NCI-H69 (cell line): Measurements from ENCODE around the gene RFPL1.
"Not testable (repeated sequence)": the region's sequence is repeated elsewhere in the genome, so short reads cannot be mapped to it uniquely, and the experiment has no call there.

Experiments
- DNase-seq: peaks from one replicate; lab custom pipeline; 2025; lab: John Stamatoyannopoulos, UW

Gene RFPL1

DNA sequence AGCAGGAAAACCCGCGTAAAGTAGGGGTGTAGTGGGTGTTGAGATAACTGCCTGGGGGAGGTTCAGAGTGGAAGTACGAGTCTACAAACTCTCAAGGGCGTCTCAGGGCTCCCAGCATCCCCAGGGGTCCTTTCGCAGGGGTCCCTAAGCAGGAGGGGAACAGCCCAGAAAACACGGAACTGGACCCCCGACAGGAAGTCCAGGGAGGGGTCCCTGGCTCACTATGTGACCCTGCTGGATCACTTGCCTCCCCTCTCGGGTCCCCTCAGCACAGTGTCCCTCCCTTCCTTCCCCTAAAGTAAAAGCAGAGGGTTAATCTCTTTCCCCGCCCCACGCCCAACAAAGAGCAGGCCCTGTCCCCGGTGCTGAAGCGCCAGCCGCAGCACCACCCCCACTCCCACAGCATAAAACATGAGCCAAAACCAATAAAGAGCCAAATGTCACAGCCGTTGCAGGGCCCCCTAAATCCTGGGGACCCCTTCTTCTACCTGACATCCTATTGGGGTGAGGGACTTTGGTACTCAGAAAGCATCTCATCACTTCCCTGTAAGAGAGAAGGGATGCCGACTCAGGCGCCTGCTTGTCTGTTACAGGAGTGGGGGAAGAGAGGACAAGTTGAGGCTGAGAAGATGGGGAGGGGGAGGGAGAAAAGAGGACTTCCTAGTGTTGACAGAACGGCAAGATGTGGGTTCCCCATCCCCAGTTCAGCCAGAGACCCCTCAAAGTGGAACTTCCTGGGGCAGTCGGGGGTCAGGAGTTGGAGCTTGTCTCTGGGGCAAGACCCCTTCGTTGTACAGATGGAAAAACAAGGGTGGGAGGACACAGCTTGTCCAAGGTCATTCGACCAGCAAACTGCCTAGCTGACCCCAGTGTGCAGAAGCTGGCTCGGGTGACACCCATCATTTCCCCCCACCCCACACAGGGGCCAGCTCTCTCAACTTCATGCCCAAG is 40.2 kb downstream of the RFPL1 start:
- DNase-seq, result peak; percentile 24

DNA sequence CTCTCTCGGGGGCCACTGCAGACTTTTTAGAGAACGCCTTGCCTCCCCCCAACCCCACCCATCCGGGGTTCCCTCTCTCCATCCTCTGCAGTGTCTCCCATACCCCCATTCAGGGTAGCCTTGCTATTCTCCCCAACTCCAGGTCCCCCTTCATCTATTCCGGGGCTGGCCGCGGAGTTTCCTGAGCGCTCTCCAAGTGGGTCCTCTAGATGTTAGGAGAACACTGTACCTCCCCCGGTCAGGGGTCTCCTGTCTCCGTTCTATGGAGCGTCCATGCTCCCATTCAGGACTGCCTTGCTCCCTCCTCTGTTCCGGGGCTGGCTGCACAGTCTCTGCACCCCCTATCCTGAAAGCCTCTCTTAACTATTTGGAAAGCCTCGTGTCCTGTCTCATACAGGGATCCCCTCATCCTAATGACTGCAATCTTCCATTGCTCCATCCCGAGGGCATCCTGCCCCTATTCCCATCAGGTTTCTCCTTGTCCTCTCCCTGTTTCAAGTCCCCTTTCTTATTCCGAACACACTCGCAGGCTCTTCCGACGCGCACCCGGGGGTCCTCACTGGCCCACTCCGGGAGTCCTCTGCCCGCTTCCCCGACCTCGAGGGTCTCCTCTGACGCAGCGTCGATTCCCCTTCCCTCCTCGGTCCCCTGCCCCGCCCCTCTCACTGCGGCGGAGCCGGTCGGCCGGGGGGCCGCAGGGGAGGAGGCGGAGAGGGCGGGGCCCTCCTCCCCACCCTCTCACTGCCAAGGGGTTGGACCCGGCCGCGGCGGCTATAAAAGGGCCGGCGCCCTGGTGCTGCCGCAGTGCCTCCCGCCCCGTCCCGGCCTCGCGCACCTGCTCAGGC is 41.3 kb downstream of the RFPL1 start, which contains the start of gene NEFH:
TSS of gene NEFH (plus strand) at position 802 of the 845 bp plus-strand sequence. CDS start 45 bp downstream, outside the sequence.
- DNase-seq, result peak; percentile 87

DNA sequence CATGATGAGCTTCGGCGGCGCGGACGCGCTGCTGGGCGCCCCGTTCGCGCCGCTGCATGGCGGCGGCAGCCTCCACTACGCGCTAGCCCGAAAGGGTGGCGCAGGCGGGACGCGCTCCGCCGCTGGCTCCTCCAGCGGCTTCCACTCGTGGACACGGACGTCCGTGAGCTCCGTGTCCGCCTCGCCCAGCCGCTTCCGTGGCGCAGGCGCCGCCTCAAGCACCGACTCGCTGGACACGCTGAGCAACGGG is 41.8 kb downstream of the RFPL1 start:
- no peak for DNase-seq

DNA sequence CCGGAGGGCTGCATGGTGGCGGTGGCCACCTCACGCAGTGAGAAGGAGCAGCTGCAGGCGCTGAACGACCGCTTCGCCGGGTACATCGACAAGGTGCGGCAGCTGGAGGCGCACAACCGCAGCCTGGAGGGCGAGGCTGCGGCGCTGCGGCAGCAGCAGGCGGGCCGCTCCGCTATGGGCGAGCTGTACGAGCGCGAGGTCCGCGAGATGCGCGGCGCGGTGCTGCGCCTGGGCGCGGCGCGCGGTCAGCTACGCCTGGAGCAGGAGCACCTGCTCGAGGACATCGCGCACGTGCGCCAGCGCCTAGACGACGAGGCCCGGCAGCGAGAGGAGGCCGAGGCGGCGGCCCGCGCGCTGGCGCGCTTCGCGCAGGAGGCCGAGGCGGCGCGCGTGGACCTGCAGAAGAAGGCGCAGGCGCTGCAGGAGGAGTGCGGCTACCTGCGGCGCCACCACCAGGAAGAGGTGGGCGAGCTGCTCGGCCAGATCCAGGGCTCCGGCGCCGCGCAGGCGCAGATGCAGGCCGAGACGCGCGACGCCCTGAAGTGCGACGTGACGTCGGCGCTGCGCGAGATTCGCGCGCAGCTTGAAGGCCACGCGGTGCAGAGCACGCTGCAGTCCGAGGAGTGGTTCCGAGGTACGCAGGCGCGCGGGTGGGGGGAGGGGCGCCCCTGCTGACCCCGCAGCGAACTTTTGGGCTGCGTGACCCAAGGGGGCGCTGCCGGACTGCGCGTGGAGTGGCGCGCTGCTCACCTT is 42.3 kb downstream of the RFPL1 start:
- peak; percentile 58 for DNase-seq

DNA sequence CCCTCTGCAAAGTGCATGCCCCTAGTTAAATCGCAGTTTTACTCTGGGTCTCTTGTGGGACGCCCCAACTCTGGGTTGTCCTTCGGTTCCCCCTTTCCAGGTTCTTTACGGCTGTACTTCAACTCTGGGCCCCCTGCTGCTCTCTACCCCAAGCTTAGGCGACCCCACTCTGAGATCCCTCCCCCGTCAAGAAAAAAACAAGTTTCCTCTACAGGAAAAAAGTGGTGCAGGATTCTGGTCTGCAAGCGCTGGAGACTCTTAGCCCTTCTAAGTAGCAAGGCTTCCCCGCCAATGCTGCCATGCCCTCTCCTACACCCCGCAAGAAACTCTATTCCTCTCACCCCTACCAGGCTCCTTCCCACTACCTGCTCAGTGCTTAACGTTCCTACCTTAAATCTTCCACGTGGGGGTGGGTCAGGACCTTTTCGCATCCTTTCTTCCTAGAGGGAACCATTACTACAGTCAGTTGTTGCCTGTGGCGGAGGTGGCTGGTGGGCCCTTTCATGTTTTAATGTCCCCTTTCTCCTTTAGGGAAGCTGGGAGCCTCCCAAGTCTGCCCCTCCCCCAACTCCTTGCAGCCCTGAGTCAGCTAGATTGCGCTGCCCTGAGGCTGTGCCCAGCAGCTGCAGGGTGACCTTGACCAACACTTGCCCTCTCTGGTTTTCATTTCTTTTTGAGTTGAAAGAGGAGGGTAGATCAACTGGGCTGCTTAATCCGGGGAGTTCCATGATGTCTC is 43.0 kb downstream of the RFPL1 start:
- no peak for DNase-seq

DNA sequence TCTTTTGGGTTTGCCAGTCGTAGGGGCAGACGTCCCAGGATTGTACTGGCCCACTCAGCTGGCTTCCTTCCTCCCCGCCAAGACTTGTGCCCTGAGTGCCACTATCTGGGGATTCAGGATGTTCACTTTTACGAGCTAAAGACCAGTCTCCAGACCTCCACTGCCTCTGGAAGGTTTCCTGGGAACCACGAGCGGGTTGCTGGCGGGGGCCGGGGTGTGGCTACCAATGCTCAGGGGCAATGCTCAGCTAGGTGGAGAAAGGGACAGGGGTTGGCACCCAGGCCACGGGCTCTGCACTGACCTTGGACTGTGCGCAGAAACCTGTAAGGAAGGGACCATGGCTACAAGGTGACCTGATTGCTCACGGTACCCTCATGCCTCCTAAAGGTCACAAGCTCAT is 43.9 kb downstream of the RFPL1 start:
- no peak for DNase-seq

DNA sequence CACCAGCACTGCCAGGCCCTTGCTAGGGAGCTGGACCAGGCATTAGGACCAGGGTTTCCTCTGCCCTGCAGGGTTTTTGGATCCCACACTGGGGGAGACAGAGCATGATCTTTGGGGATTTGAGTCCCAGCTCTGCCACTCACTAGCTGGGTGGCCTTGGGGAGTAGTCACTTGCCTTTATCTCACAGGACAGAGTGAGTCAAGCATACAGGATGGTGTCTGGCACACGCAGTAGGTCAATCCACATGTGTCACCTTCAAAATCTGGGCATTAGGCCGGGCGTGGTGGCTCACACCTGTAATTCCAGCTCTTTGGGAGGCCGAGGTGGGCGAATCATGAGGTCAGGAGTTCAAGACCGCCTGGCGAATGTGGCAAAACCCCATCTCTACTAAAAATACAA is 44.3 kb downstream of the RFPL1 start:
- DNase-seq, result no peak

DNA sequence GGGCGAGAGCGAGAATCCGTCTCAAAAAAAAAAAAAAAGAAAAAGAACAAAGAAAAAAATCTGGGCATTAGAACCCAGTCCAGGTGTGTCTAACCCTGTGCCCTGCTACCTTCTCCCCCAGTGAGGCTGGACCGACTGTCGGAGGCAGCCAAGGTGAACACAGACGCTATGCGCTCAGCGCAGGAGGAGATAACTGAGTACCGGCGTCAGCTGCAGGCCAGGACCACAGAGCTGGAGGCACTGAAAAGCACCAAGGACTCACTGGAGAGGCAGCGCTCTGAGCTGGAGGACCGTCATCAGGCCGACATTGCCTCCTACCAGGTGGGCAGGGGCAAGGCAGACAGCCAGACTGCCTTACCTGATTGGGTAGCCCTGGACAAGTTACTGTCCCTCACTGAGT is 44.9 kb downstream of the RFPL1 start:
- DNase-seq, result no peak

DNA sequence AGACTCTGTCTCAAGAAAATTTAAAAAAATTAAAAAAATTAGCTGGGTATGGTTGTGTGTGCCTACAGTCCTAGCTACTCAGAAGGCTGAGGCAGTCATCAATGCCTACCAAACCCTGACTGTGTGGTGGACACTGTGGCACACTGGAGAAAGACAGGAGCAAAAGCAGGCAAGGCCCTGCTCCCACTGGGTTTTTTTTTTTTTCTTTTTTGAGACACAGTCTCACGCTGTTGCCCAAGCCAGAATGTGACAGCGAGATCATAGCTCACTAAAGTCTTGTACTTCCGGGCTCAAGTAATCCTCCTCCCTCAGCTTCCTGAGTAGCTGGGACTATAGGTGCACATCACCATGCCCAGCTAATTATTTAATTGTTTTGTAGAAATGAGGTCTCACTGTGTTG is 46.3 kb downstream of the RFPL1 start:
- no peak for DNase-seq

DNA sequence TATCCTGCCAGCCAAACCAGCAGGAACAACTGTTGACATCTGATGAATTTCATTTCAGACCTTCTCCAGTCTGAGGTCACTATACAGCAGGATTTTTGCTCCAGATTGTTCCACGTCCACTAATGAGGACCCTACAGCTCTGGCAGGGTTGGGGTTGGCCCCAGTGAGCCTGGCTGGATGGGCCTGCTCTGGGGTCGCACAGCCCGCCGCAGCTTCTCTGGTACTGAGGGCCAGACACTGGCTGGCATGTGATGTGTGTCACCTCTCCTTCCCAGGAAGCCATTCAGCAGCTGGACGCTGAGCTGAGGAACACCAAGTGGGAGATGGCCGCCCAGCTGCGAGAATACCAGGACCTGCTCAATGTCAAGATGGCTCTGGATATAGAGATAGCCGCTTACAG is 47.1 kb downstream of the RFPL1 start:
- no peak for DNase-seq

DNA sequence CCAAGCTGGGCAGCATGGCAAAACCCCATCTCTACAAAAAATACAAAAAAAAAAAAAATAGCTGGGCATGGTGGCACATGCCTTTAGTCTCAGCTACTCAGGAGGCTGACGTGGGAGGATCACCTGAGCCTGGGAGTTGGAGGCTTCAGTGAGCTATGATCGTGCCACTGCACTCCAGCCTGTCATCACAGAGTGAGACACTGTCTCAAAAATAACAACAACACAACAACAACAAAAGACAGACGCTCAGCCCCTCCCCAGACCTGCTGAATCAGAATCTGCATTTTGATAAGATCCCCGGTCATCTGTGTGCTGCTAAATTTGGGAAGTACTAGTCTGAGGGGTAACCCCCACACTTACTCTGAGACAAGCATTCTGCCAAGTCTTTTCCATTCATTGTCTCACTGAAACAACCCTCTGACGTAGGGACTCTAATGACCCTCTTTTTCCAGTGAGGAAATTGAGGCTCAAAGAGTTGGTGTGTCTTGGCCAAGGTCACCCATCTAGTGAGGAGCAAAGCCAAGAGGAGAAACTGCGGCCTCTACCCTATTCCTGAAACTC is 49.1 kb downstream of the RFPL1 start:
- DNase-seq, result no peak

DNA sequence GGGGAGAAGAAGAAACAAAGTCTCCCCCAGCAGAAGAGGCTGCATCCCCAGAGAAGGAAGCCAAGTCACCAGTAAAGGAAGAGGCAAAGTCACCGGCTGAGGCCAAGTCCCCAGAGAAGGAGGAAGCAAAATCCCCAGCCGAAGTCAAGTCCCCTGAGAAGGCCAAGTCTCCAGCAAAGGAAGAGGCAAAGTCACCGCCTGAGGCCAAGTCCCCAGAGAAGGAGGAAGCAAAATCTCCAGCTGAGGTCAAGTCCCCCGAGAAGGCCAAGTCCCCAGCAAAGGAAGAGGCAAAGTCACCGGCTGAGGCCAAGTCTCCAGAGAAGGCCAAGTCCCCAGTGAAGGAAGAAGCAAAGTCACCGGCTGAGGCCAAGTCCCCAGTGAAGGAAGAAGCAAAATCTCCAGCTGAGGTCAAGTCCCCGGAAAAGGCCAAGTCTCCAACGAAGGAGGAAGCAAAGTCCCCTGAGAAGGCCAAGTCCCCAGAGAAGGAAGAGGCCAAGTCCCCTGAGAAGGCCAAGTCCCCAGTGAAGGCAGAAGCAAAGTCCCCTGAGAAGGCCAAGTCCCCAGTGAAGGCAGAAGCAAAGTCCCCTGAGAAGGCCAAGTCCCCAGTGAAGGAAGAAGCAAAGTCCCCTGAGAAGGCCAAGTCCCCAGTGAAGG is 50.9 kb downstream of the RFPL1 start:
- not testable (repeated sequence) for DNase-seq

DNA sequence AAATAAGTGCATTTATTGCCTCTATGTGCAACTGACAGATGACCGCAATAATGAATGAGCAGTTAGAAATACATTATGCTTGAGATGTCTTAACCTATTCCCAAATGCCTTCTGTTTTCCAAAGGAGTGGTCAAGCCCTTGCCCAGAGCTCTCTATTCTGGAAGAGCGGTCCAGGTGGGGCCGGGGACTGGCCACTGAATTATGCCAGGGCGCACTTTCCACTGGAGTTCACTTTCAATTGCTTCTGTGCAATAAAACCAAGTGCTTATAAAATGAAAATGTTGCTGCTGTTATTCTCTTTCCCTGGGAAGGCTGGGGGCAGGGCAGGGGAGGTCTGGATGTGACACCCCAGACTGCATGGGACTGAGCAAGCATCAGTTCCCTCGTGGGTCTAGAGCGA is 52.6 kb downstream of the RFPL1 start:
- no peak for DNase-seq
